NCI-H146 (cell line): ENCODE data around the gene SIGLEC6.

Experiments
- DNase-seq: peaks from one replicate; lab custom pipeline; 2025; lab: John Stamatoyannopoulos, UW

Gene SIGLEC6

DNA sequence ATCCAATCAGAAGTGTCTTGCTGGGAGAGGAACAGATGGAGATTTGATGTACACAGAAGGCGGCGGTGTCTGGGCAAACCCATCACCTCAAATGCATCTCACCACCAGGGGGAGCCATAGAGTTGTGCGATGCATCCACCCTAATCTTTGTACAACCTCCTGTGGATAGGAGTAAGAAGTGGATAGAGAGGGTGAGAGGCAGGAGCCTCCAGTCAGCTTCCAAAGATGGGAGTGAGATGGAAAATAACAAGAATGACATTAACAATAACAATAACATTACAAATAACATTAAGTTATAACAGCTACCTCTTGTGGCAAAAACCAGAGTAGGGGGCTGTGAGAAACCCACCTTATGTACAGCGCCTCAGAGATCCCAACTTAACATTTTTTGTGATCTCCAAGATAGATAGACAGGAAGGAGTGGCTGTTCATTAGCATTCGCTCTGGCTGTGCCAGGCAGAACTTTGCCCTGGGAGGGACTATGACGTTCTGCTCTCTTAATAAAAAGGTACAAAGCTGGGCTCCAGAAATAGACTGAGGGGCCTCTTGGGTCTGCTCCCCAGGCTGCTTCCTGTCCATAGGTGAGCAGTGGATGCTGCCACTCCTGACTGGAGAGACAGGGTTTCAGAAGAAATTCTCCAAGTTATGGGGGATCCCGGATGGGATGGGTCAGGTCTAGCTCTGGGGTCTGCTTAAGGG is 58.3 kb downstream of the SIGLEC6 start:
- DNase-seq = peak; percentile 60

DNA sequence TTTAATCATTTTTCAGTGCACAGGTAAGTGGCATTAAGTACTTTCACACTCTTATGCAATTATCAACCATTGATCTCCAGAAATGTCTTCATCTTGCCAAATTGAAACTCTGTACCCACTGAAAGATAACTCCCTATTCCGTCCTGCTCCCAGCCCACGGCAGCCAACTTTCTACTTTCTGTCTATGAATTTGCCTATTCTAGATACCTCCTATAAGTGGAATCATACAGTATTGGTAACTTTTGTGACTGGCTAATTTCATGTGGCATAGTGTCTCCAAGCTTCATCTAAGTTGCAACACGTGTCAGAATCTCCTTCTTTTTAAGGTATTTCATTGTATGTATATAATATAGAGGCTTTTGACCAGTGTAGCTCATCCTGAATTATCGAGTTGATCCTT is 58.9 kb downstream of the SIGLEC6 start:
- DNase-seq = no peak

DNA sequence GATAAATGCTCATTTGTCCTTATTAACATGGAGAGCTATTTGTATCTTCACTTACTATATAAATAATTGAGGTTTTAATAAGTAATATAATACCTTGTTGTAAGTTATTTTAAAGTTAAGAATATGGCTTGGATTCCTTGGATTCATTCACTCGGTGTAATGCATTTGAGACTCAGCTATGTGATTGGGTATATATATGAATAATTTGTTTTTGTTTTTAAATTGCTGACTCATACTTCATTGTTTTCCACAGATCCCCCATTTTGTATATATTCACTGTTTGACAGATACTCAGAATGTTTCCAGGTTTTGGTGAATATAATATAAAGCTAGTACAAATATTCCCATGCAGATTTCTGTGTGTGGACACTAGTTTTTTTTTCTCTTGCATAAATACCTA is 59.9 kb downstream of the SIGLEC6 start:
- no peak for DNase-seq

DNA sequence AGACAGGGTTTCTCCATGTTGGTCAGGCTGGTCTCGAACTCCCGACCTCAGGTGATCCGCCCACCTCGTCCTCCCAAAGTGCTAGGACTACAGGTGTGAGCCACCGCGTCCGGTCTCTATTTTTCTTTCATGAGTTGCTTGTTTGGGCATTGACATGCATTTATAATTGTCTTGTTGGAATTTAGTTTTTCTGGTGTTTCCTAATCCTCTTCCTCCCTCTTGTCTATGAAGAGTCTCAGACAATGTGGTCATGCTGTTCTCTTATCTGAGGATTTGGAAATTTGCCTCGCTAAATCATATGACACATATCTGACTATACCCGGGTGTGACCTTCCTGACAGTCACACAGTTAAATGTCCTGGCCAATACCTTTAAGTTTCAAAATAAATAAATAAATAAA is 60.5 kb downstream of the SIGLEC6 start:
- no peak for DNase-seq

DNA sequence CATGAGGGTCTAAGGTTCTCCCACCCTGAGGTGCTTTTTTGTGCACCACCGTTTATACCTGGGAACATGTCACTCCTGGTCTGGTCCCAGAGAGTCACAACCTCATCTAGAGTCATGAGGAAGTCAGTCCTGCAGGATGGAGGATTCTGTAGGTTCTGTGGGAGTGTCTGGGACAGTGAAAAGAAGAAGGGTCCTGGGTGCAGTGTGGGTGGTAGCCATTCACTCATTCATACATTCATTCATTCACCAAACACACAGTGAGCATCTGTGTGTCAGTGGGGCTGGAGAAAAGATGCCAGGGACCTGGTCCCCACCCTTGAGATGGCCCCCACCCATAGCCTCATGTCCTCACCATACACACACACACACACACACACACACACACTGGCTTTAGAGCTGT is 61.8 kb downstream of the SIGLEC6 start:
- no peak for DNase-seq

DNA sequence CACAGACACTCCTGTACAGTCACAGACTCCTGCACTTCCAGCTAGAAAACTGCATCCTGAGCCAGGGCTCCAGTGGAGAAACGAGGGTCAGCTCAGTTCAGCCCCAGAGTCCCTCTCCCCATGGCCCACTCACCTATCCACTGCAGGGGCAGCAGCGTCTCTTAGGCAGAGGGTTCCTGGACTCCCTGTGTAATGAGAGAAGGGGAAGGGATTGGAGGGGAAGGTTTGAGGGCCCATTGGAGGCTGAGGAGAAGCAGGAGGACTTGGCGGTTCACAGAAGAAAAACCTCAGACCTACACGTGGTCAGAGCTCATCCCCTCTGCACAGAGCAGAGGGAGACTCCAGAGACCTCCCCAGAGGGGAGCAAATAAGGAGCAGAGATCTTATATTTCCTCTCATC is 62.3 kb downstream of the SIGLEC6 start:
- no peak for DNase-seq

DNA sequence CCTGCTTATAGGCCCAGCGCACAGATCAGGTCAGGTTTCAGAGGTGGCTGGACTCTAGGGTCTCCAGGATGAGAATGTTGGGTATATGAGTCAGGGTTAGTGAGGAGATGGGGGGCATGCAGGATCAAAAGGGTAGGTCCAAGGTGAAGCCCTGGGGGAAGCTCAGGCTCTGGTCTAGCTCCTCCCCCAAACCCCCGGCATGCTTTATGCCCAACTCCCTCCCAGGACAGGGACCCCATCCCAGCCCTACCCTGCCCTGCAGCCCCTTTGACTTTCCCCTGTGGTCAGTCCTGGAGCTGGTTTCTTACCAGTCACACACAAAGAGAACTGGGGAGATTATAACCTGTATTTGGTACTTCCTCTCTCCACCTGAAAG is 62.9 kb downstream of the SIGLEC6 start:
- no peak for DNase-seq

DNA sequence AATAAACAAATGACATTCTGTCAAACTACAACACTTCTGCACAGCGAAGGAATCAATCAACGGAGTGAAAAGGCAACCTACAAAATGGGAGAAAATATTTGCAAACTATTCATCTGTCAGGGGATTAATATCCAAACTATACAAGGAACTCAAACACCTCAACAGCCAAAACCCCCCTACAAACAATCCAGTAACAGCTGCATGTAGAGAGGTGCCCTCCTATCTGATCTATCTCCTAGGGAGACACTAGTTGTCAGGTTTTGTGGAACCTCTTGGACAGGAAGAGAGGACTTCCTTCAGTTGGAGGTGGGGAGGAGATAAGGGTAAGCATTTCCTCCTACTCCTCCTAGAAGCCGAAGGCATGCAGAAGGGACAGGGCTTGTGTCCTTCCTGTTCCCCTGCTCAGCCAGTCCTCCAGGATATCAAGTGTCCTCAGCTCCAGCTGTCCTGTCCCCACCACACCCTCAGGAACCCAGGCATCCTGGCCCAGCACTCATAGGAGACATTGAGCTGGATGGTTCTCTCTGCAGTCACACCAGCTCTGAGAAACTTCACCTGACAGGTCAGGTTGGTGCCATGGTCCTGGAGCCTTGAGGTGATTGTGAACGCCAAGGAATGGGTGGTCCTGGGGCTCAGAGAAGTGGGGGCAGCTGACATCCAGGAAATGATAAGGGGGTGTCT is 63.5 kb downstream of the SIGLEC6 start:
- DNase-seq = no peak
